Measurements from ENCODE around the gene NEMP2.

NEMP2 gene

DNA sequence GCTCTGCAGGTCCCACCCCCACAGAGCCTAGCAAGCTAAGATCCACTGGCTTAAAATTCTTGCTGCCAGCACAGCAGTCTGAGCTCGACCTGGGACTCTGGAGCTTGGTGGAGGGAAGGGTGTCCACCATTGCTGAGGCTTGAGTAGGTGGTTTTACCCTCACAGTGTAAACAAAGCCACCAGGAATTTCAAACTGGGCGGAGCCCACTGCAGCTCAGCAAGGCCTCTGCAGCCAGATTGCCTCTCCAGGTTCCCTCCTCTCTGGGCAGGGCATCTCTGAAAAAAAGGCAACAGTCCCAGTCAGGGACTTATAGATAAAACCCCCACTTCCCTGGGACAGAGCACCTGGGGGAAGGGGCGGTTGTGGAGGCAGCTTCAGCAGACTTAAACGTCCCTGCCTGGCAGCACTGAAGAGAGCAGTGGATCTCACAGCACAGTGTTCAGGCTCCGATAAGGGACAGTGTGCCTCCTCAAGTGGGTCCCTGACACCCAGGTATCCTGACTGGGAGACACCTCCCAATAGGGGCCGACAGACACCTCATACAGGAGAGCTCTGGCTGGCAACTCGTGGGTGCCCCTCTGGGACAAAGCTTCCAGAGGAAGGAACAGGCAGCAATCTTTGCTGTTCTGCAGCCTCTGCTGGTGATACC is 20.0 kb upstream of the NEMP2 start:
- no peak for DNase-seq

DNA sequence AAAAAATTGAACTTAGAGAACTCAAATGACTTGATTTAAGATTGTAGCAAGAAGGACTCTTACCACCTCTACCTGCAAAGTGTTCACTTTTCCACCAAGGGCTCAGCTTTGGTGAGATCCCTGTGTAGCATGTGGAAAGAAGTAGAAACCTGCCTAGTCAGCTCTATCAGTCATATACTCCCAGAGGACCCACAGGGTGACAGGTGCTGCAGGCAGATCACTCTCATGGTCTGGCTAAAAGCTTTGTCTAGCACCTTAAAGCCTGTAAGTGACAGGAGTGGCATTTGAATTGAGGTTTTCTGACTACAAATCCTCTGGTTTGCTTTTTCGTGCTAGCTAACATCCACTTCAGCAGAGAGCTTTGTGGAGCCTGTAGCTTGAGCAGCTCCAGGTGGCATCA is 18.7 kb upstream of the NEMP2 start:
- peak; percentile 14 for DNase-seq

DNA sequence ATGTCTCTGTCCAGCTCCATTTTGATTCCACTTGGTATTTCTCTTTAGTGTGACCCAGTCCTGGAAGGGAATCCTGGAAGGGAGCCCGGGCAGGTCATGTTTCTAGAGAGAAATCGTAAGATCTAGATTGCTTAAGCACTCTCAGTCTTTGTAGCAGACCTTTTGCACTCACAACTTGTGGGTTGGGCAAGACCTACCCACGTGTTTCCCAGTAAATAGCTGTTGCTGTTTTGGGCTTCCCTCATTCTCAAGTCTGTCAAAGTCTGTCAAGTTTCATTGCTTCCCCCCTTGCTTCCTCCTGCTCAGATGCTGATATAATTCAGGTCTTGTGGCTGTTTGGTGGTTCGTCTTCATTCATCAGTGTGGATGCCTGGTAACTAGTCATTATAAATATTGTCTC is 17.4 kb upstream of the NEMP2 start:
- no peak for DNase-seq

DNA sequence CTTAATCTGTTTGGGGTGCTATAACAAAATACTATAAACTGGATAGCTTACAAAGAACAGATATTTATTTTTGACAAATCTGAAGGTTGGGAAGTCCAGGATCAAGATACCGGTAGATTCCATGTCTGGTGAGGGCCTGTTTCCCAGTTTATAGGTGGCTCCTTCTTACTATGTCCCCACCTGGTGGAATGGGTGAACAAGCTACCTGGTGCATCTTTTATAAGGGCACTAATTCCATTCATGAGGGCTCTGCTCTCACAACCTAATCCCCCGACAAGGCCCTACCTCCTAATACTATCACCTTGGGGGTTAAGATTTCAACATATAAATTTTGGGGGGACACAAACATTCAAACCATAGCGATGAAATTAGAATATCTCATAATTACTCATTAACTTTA is 15.6 kb upstream of the NEMP2 start:
- no peak for DNase-seq

DNA sequence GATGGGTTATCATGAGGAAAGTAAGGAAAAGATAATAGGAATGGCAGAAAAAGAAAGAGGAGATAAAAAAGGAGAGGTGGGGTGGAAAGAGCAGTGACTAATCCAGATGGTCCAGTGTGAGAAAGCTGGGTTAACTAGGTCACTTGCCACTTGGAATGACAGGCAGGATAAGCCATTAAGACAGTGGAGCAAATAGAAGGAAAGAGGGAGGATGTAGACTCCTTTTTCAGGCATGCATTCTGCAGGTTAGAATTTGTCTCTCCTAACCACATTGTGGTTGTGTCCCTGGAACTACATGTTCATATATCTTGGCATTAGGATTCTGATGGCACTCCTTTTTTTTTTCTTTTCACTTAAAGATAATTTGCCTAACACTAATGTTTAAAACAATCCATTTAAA is 13.4 kb upstream of the NEMP2 start:
- peak; percentile 39 for DNase-seq

DNA sequence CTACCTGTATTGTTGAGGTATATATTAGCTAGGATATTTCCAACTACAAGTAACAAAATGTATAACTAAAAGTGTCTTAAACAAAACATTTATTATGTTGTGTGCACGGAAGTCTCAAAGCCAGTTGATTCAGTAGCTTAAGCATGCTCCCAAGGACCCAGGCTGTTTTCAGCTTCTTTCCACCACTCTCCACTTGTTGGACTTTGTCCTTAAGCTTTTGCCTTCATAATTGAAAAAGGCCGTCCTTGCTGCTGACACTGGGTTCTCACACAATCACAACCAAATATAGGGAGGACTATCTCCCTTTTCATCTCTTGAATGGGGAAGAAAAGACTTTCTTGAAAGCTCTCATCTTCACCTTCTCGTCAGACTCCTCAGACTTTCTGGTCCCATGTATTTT is 12.2 kb upstream of the NEMP2 start:
- no peak for DNase-seq

DNA sequence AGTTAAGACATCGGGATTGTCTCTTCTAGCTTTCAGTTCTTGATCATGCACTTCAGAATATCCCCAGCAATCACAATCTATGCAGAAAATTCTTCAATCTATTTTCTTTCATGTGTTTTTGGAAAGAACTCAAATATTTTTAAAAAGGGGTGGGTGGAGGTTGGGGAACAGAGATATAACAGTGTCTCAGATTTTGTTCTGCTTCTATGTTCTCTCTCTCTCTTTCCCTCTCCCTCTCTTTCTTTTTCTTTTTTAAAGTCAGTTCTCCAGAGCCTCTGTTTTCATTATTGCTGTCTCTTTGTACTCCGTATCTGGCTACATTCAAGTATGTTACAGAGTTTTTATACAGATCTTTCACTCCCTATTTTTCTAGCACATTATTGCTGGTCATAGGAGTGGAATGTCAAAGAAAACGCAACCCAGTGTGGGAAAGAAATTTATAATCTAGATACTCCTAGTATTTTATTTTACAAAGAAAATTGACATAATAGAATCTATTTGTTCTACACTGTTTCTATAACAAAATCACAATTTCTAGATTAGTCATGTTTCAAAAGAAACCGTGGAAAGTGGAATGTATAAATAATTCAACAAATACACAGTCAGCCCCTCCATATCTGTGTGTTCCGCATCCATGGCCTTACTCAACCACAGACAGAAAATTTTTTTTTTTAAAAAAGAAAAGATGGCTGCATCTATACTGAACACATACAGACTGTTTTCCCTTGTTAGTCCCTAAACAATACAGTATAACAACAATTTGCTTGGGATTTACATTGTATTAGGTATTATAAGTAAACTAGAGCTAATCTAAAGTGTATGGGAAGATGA is 11.2 kb upstream of the NEMP2 start:
- no peak for DNase-seq

DNA sequence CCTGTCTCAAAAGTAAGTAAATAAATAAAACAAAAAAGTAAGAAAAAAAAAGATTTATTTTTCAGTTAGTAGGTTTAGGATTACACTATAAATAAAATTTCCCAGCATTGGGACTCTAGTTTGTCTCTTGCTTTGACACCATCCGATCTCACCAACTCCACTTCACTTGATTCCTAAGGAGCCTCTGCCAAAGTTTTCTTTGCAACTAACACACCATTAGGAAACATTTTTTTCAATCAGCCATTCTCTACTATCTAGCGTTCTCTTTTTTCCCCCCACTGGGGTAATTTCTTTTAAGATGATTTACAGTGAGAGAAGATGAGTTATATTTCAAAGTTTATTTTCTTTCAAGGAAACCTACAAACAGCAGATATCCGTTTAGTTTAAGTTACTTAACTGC is 10.6 kb upstream of the NEMP2 start:
- DNase-seq, result no peak

DNA sequence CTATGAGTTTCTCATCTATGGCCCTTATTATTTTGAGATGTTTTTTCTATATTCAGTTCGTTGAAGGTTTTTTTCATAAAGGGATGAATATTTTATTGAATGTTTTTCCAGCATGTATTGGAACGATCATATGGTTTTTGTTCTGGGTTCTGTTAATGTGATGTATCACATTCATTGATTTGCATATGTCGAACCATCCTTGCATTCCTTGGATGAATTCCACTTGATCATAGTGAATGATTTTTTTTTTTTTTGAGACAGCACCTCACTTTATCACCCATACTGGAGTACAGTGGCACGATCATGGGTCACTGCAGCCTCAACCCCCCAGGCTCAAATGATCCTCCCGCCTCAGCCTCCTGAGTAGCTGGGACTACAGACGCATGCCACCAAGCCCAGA is 5.5 kb upstream of the NEMP2 start:
- no peak for DNase-seq

DNA sequence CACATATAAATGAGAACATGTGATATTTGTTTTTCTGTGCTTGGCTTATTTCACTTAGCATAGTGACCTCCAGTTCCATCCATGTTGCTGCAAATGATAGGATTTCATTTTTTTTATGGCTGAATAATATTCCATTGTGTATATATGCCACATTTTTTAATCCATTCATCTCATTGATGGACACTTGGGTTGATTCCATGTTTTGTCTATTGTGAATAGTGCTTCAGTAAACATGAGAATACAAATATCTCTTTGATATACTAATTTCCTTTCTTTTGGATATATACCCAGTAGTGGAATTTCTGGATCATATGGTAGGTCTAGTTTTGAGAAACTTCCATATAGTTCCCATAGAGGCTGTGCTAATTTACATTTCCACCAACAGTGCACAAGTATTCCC is 3.7 kb upstream of the NEMP2 start:
- DNase-seq, result no peak

DNA sequence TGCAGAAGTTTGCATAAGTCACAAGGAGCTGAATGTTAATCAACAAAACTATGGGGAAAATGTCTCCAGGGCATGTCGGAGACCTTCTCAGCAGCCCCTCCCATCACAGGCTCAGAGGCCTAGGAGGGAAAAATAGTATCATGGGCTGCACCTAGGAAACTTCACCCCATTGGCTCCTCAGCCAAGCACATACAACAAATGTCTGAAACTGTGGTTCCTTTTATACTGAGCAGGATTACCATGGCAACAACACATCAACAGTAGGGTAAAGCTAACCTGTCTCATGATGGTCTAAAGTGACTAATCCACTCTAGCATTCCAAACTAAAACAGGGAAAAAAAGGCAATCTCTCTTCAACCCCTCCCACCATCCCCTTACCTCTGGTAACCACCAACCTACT is 3.2 kb upstream of the NEMP2 start:
- no peak for DNase-seq

DNA sequence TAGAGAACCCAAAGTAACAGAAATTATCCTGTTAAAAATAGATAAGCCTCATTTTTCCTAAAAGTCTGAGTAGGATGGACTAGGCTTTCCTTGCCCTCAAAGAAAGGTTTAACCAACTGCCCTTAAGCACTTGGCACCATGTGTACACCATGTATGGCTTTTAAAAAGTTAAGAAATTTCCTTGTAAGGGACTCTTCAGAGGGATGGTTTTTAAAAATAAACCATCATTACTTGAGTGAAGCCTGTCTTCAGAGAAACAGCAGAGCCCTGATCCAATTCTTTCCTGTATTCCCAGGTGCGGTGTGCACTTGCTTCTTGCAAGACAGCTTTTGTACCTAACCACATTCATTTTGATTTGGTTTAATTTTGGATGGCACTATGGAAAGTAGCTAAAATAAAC is 1.1 kb upstream of the NEMP2 start:
- DNase-seq, result no peak

DNA sequence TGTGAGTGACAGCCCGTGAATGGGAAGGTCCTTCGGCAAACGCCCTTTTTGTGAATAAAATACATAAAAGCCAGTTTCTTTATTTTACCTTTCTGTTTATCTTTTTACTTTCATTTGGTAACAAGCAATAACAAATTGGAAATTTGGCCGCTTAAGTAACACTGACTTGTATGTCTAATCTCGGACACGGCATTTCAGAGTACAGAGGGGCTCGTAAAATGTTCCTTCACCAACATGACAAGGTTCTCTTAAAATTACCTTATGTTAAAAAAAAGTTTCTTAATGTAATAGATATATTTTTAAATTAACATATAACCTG is 558 bp upstream of the NEMP2 start:
- no peak for DNase-seq

DNA sequence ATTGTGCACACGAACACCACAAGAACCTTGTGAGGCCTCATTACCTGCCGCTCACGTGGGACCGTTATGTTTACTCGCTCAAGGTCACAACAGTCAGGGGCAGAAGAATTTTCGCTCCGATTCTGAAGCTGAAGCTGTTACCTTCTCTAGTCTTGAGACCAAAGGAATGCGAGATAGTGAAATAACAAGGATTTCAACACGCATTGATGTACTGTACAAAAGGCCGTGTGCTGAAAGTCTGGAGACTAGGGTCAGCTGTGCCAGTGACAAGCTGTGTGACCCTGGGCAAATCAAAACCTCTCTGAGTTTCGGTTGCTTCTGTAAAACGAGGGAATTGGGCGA is 583 bp downstream of the NEMP2 start:
- DNase-seq, result no peak

DNA sequence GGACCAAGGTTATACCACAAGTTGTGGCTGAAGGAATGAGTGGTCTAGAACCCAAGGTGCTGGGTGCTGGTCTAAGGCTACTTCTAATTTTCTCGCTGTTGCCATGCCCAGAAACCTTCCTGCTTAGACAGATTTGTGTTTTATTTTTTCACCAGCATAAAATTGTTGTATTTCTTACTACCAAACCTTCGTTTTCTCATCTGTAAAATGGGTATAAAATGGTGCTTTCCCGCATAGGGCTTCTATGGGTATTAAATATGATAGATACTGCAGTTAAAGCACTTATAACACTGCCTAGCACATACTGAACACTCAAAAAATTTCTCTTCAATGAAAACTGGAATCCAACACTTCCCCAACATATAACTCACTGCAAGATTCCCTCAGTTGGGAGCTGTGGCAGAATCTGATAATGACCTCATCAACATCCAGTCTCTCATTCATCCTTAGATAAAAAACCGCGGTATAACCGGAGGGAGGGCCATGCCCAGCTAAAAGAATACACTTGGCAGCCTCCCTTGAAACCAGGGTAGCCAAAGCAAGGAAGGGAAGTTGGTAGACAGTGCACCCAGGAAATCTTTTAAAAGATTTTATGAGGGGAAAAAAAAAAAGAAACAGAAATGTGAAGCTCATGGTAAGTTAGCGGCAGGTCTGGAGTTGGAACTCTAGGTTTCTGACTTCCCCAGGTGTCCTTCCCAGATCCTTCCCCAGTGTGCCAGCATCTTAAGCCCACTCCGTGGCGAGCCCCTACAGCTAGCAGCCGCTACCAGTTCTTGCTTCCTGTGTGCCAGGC is 1.2 kb downstream of the NEMP2 start:
- DNase-seq, result no peak

DNA sequence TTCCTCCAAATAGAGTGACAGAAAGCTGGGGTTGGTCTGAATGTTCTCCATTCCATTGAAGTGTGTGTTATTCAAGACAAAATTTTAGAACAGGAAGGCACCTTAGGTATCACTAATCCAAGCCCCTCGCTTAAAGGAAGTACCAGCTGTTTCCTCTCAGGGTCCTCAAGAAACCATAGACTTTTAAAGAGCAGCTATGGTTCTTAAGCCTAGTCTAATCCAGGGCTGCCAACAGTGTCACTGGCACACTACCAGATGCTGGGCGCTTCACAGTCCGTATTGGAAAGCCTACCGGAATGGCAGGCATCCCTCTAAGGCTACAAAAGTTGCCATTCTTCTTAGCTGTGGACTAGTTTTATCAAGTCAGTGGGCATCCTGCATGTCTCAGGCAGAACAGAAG is 1.9 kb downstream of the NEMP2 start:
- no peak for DNase-seq

DNA sequence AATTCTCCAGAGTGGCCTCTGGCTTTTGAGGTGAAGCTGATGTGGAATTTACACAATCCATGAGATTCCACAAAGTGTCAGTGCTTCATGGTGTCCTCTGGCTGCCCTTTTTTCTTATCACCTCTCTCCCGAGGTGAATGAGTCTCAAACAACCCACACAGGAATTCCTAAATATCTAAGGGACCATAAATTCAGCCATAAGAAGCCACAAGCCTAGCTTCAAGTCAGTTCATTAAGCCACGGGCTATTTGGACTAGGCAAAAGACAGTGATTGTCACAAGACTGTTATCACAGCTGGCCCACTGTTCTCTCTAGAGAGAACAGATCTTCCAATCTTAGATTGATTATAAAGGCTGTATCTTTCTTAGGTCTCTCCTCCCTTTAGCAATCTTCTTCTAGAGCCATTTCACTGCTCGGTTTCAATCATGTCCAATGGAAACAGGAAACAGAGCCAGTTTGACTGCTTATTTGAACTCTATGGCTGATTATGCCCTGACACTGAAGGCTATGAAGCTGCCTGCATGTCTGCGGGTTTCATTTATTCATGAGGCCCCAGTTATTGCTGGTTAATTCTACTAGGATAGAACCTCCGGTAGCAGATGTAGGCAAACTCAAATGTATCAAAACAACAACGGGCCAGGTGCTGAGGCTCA is 4.1 kb downstream of the NEMP2 start:
- no peak for DNase-seq

DNA sequence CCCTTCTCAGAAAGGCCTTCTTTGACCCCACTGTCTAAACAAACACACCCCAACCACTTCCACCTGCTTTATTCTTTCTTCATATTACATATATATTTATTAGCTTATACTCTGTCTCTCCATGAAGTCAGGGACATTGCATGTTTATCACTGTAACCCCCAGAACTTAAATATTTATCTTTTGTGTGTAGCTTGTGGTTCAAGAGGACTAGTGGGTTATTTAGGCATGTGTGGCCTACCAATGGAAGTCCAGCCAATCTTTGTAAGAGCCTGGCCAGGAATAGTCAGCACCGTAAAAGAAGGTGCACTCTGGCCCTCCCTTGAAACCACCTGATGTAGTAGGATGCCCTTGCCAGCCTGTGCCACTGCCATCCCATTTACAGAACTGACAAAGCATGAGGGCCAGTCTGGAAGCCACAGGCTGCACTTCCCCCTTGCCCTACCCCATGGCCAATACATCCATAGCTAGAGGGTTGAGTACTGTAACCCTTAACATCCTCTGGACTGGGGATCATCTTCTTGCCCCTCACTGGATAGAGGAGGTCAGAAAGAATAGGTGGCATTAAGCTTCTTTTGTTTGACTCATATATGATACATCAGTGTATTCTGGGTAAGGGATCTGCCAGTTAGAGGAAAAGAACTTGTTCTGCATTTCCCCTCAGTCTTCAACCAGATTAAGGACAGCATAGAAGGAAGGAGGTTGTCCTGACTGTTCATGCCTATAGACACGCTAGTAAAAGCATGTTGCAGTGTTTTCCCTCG is 4.9 kb downstream of the NEMP2 start:
- DNase-seq, result no peak

DNA sequence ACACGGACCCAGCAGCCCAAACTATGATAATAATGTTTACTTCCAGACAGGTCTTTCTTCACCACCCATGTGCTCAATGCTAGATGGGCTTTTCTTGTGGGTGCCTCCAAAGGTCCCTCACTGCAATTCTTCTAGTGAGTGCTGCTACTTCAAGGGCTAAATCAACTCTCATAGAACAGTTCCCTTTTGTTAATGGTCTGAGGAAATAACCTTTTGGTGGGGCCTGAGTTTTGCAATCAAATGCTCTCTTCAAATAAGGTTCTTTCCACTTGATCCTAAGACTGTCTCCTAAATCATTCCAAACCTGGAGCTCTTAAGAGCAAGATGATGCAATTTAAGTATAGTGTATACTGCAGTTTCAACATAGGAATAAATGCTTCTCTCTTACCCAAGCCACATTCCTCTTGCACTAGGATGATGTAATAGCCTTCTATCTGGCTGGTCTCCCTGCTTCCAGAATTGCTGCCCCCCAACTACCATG is 6.0 kb downstream of the NEMP2 start:
- no peak for DNase-seq

DNA sequence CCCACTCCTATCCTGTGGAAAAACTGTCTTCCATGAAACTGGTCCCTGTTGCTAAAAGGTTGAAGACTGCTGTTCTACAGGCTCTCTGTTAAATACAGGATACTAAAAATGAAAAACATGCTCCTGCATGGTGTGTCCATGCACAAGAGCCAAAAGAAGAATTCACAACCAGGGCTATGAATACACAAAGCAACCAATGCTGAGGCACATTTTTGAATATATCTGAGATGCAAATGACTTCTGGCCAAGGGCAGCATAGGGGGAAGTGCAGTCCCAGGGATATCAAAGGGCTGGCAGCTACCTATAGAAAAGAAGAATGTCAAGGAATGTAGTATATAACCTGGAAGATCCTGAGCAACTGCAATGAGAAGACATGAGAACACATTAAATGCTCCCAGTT is 6.6 kb downstream of the NEMP2 start:
- DNase-seq, result no peak

DNA sequence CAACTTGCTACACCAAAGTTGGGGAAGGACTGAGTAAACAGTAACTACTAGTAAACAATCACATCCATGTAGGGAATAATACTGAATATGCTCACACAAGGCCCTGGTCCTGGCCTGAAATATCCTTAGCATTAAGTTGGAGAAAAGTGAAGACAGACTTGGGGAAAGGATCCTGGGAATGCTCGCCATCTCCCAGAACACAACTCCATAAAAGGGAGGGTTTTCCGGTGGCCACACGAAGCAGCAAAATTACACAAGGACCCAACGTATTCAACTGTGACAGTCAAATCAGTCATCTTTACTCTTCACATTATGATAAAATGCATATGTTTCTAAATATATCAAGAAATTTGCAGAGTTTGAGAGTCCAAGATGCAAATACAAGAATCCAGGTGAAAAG is 7.3 kb downstream of the NEMP2 start:
- no peak for DNase-seq

DNA sequence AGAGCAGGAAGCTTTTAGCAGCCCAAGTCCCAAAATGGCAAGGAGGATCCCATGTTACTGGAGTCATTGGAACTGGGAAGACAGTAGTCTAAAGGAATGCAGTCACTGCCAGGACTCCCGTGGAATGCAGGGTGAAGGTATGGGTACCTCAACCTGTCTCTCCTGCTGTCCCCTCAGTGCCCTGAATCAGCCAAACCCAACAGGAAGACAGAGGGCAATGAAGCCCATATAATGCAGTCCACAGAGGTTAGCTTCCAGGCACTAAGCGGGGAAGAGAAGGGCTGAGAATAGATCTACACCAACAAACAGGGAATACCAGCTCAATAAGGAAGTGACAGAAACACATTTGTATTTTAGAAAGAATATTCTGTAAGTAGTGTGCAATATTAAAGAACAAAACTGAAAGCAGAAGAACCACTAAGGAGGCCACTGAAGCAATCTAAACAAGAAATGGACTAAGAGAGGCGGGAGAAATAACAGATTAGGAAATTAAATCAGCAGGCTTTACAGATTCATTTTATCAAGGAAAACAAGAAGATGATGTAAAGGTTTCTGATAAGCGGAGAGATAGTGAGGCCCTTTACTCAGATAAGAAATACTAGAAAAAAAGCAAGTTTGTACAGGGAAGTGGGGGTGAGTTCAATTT is 8.3 kb downstream of the NEMP2 start:
- no peak for DNase-seq

All from retina (tissue), 1 donor.